Kidney (tissue), 14 donors: ENCODE data around the gene DTNB. TPM values are rescaled to one million over a fixed set of nuclear protein-coding genes. Genes with fewer than 3 reads are reported as not detected.

Experiments
- DNase-seq, 5 donors: peaks; one replicate each; pipeline ENCODE4 v3.0.0-alpha.2; 2013 to 2020
- FAIRE-seq: peaks from 2 replicates; lab custom pipeline; 2012; peaks lifted over from hg19 to GRCh38; lab: Jason Lieb, UNC
- H3K27ac ChIP-seq, 2 donors: one replicate each; pipeline ENCODE4 v1.7.0; 2013; ENCODE audit warnings: low read depth in 2 of 2, low read length in 2 of 2, inconsistent platforms in 1 of 2
- H3K27me3 ChIP-seq: one replicate; pipeline ENCODE4 v1.7.1; 2013; ENCODE audit warnings: low read length, inconsistent platforms; ENCODE audit not compliant: control insufficient read depth, insufficient read depth
- H3K36me3 ChIP-seq, 3 donors: one replicate each; pipeline versions ENCODE4 v1.7.0 to v1.7.1; 2013; ENCODE audit warnings: low read length in 3 of 3, control low read depth in 1 of 3, inconsistent platforms in 1 of 3; ENCODE audit not compliant: insufficient read depth in 3 of 3, control insufficient read depth in 2 of 3
- H3K4me1 ChIP-seq, 3 donors: one replicate each; pipeline versions ENCODE4 v1.7.0 to v1.7.1; 2013; ENCODE audit warnings: low read length in 3 of 3, inconsistent platforms in 1 of 3, low read depth in 1 of 3; ENCODE audit not compliant: control insufficient read depth in 2 of 3, insufficient read depth in 2 of 3
- H3K4me3 ChIP-seq, 3 donors: one replicate each; pipeline versions ENCODE4 v1.7.0 to v1.8.1; 2013; ENCODE audit warnings: low read length in 3 of 3, control low read depth in 1 of 3, inconsistent platforms in 1 of 3
- H3K9ac ChIP-seq, 3 donors: one replicate each; pipeline versions ENCODE4 v1.7.0 to v1.7.1; 2013; ENCODE audit warnings: low read length in 3 of 3, control low read depth in 1 of 3, inconsistent platforms in 1 of 3
- H3K9me3 ChIP-seq, 3 donors: one replicate each; pipeline versions ENCODE4 v1.7.0 to v1.7.1; 2013; ENCODE audit warnings: low read length in 3 of 3, control low read depth in 1 of 3, inconsistent platforms in 1 of 3; ENCODE audit not compliant: control insufficient read depth in 2 of 3, insufficient read depth in 1 of 3
- intact Hi-C: fragments of 100-400 bp; cut with DNase I; formaldehyde crosslinking; loops from one replicate; pipeline ENCODE4 v1.11.1; 2022
- polyA plus RNA-seq: library from polyadenylated mRNA; stranded (reverse); fragments of 350-450 nt; fragmentation: Illumina TruSeq; extraction: RNeasy Lipid Tissue Mini Kit (QIAGEN cat#74804); gene quantifications from one replicate; pipeline ENCODE4 v1.2.3, GENCODE V29; 2014; ENCODE audit warnings: low read depth, low replicate concordance; ENCODE audit not compliant: insufficient read depth
- total RNA-seq: library from RNA; stranded (reverse); fragmentation: NEBNext Ultra II Directional; extraction: Animal tissue kit (Norgen Biotek cat#: 25700); gene quantifications from one replicate; pipeline ENCODE4 v1.2.1, GENCODE V29; 2021
- TF ChIP-seq, protein P1 (sequence below): IDR thresholded peaks from 3 replicates; pipeline ENCODE4 v1.5.1; 2012; ENCODE audit warnings: mild to moderate bottlenecking, moderate library complexity, borderline replicate concordance; ENCODE audit not compliant: insufficient read depth; ENCODE audit errors: extremely low read depth
- donor health status: control.
- donor health status: control.
- donor health status: control.
- donor health status: control.
- donor health status: control.
- donor health status: DM: yes; HTN: yes; CAD: no.
- donor health status: Normal renal cell carcinoma (clear cell type).

DTNB gene
- total and polyA plus RNA-seq, 2 donors from 2014 or later, result 23.0 to 28.1 TPM

DNA sequence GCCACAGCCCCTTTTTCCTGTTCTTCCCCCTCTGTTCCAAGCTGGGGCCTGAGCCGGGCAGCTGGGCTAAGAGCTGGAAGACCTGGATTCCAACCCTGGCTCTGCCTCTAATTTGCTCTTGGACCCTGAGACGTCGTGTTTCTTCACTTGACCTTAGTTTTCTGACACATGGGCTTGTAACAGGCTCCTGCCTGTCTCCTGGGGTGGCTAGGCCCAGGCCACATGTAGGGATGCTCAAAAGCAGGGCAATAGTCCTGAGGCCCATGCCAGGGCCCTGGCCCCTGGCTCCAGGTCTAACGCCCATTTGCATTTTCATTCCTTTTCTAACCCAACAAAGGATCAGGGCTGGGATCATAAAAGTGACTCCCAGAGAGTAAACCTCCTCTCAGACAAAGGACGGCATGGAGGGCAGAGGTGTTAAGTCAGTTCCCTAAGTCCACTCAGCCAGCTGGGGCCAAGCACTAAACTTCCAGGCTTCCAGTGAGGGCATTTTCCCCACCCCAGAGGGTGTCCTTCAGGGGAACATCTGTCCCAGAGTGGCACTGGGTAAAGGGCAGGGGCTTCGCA, 315.0 kb downstream of the DTNB start:
- H3K27me3 ChIP-seq, result no peaks in the 10 kb centered on the region
- no peak overlapping the region for H3K9ac ChIP-seq
- peaks cover 0 to 6% (median 0%) of the 10 kb centered on the region in 3 donors for H3K4me1 ChIP-seq
- TF ChIP-seq, protein P1, sequence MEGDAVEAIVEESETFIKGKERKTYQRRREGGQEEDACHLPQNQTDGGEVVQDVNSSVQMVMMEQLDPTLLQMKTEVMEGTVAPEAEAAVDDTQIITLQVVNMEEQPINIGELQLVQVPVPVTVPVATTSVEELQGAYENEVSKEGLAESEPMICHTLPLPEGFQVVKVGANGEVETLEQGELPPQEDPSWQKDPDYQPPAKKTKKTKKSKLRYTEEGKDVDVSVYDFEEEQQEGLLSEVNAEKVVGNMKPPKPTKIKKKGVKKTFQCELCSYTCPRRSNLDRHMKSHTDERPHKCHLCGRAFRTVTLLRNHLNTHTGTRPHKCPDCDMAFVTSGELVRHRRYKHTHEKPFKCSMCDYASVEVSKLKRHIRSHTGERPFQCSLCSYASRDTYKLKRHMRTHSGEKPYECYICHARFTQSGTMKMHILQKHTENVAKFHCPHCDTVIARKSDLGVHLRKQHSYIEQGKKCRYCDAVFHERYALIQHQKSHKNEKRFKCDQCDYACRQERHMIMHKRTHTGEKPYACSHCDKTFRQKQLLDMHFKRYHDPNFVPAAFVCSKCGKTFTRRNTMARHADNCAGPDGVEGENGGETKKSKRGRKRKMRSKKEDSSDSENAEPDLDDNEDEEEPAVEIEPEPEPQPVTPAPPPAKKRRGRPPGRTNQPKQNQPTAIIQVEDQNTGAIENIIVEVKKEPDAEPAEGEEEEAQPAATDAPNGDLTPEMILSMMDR, result no peak
- no peaks in the 10 kb centered on the region for H3K36me3 ChIP-seq
- H3K9me3 ChIP-seq, result no peaks in the 10 kb centered on the region
- DNase-seq (no peak), FAIRE-seq (no peak)
- no peak overlapping the region for H3K4me3 ChIP-seq
- intact Hi-C loops, result no loop called here
- no peak overlapping the region for H3K27ac ChIP-seq

DNA sequence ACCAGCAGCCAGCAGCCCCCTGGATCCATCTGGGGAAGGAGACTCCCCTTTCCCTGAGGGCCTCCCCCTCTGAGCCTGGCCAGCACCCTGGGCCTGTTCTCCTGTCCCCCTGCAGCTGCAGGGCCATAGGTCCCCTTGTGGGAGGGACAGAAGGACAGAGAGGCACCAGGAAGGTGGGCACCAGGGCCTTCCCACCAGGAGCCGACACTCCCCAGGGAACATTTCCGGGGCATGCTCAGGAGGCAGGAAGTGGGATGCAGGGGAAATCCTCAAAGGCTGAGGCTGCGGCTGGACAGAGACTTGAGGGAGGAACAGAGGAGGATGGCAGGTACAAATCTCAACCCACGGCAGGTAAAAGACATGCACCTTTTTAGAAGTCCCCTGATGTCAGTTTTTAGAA, 317.3 kb downstream of the DTNB start:
- intact Hi-C loops, result no loop called here
- DNase-seq (no peak), FAIRE-seq (no peak)
- Histone ChIP-seq H3K4me1 (no peaks in the 10 kb centered on the region), H3K4me3 (no peak overlapping the region), H3K27me3 (no peaks in the 10 kb centered on the region), H3K9me3 (no peaks in the 10 kb centered on the region), H3K27ac (no peak overlapping the region), H3K9ac (no peak overlapping the region), H3K36me3 (no peaks in the 10 kb centered on the region)
- TF ChIP-seq, protein P1, result no peak

DNA sequence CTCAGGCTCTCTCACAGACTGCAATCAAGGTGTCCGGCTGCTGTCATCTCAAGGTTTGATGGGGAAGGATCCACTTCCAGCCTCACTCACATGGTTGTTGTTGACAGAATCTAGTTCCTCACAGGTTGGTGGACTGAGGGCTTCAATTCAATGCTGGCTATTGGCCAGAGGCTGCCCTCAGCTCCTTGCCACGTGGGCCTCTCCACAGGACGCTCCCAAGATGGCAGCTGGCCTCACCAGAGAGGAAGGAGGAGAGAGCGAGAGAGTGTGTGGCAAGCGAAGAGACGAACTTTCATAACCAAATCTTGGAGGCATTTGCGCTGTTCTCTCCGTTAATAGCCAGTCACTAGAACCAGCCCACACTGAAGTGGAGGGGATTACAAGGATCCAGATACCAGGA, 318.1 kb downstream of the DTNB start:
- H3K9ac ChIP-seq, result no peak overlapping the region
- TF ChIP-seq, protein P1, result no peak
- H3K27ac ChIP-seq, result no peak overlapping the region
- FAIRE-seq, result no peak
- H3K27me3 ChIP-seq, result no peaks in the 10 kb centered on the region
- no peaks in the 10 kb centered on the region for H3K4me1 ChIP-seq
- H3K4me3 ChIP-seq, result no peak overlapping the region
- intact Hi-C loops, result no loop called here
- no peaks in the 10 kb centered on the region for H3K36me3 ChIP-seq
- H3K9me3 ChIP-seq, result no peaks in the 10 kb centered on the region
- no peak for DNase-seq

DNA sequence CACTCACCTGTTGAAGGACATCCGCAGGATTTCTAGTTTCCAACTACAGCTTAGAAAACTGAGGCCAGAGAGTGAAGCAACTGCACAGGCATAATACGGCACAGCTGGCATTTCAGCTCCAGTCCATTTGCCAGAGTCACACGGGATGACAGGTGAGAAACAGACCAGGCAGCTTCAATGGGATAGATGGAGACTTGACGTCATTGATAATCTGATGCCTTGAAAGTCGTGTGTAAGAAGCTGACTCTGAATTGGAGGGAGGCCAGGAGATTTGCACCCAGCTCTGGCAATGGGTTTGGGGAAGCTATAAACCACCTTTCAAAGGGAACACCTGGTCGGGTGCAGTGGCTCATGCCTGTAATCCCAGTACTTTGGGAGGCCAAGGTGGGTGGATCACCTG, 319.3 kb downstream of the DTNB start:
- intact Hi-C loops, result no loop called here
- no peak for DNase-seq
- no peak for FAIRE-seq
- Histone ChIP-seq H3K9me3 (no peaks in the 10 kb centered on the region), H3K9ac (no peak overlapping the region), H3K36me3 (no peaks in the 10 kb centered on the region), H3K27me3 (no peaks in the 10 kb centered on the region), H3K4me1 (no peaks in the 10 kb centered on the region), H3K4me3 (no peak overlapping the region), H3K27ac (no peak overlapping the region)
- TF ChIP-seq, protein P1, result no peak
